Measurements from ENCODE around the gene CRISP2.
"Not testable (repeated sequence)": the region's sequence is repeated elsewhere in the genome, so short reads cannot be mapped to it uniquely, and the experiment has no call there.

CRISP2 gene, protein sequence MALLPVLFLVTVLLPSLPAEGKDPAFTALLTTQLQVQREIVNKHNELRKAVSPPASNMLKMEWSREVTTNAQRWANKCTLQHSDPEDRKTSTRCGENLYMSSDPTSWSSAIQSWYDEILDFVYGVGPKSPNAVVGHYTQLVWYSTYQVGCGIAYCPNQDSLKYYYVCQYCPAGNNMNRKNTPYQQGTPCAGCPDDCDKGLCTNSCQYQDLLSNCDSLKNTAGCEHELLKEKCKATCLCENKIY

DNA sequence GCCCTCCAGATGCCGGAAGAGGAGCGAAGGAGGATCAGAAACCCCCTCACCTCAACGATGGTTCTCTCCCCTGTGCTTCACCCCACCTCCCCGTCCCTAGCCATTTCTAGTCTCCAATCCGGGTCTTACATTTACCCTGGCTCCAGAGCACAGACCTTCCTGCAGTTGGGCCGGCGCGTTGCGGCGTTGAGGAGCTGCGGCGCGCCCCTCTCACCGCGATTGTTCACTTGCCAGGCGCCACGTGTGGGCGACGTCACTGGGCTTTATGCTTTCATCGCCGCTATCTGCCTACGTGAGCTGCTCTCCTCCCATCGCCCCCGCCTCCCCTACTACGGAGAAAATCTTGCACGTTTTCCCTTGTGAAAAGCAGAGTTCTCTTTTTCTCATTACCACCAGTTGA, at the start of gene CRISP2:
Gene CRISP2, minus strand, starts transcription at position 198 of the 400 bp plus-strand sequence. CDS start 4,347 bp downstream, outside the sequence.
- DNase-seq: no peak

DNA sequence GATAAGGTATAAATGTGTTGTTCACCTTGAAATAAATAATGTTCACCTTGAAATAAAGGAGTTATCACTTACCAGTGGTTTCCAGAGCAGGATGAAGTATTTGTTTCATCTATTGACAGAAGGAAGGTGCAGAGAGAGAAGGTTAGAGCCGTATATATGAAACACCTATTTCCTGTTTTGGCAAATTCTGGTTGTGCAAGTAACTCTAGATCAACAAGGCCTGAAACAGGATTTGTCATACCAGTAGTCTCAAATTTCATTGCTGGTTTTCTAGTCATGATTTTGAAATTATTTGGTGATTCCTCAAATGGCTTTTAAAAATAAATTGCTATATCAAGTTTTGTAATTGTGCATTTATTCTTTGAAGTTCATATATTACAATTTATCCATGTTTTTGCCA, 30.9 kb upstream of the CRISP2 start, which contains the start of gene CRISP3:
Gene CRISP3, minus strand, starts transcription at position 130 of the 400 bp plus-strand sequence. Its CDS starts 21 bp downstream, at position 109.
- no peak for DNase-seq

DNA sequence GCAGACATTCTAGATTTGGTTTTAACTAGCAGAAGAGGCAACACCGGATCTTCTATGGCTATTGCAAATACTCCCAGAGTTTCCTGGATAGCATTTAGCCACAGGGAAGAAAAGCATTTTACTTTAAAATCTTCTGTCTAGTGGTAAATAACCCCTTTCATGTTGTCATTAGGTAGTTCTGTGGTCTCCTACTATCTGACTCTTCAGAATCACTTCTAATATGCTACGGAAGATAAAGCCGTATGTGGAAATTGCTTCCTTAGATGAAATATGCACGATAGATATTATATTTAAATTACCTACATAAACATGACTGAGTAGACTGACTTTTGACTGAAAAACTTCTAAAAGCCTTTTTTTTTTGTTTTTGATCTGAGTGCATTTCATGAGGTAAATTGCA, 30.1 kb upstream of the CRISP2 start:
- no peak for DNase-seq

DNA sequence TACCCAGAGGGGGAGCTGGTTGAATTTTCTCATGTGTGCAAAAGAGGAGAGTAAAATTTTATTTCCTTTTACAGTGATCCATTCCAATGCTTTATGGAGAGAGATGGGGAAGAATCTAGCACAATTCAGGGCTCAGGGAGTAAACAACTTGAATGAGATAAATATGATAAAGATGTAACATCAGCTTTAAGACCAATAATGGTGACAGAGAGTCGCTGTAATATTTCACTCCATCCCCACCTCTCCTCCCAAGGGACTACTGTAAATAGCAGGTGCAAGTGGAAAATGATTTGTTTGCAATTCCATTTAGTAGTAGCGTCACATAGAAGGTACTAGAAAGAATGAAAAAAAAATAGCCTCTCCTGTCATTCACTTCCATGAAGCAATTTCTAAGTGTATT, 26.1 kb upstream of the CRISP2 start:
- peak; percentile 82 for DNase-seq

DNA sequence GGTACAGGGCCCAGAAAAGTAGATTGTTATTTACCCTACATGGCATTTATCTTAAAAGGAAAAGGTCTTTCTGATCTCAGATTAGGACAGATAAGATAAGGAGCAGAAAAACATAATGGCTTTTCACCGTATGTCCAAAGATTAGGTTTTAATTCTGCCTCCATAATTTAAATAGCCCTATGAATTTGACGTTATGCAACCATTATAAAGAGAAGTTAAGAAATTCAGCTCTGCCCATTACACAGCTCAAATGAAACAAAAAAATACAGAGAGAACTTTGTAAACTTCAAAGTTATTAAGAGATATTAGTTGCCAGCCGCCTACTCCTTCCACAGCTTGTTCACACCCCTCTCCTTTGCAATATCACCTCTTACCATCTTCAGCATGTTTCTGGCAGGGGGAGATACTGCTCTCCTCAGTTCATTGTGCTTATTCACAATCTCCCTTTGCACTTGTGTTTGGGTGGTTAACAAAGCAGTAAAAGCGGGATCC, 22.7 kb upstream of the CRISP2 start:
- DNase-seq: no peak

DNA sequence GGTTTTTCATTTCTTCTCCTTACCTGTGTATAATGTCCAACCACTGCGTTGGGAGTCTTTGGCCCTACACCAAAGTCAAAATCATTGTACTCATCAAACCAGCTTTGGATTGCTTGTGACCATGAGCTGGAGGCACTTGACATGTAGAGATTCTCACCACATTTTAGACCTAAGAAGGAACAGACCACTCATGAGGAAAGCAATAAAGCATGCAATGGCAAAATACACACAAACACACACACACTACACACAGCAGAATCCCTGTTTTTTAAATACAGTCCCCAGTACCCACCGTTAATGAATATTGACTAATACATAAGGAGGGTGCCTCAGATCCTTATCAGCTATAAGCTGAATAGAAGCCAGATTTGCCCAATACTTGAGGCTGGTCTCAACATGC, 20.3 kb upstream of the CRISP2 start:
- DNase-seq: no peak

DNA sequence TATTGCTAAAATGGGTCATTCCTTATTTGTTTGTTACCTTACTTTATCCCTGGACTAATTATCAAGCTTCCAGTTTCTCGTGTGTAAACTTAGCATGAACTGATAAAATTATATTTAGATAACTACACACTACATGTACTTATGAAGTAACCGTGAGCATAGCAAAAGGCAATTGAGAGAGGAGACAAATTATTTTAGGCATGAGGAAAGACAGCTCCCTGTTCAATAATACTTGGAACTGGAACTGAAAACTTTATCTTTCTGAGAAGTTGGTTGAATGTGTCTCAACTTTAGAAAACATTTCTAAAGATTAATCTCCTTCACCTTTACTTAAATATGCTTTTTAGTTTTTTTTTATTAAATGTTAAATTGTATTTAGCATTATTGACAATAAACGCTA, 19.4 kb upstream of the CRISP2 start:
- no peak for DNase-seq

DNA sequence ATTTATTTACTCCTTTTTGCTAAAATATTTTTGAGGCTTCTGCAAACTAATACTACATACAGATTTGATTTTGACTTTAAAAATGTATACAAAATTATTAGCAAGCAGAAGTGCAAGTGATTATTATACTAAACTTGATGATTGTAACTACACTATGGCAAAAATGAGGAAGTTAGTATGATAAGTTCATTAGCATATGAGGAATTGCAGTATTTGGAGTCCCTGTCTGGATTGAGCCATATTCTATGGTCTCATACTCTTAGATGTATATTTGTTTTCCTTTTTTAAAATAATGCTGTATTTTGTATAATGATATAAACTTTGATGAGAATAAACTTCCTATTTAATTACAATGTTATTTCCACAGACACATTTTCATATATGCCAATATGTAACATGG, 16.9 kb upstream of the CRISP2 start:
- no peak for DNase-seq

DNA sequence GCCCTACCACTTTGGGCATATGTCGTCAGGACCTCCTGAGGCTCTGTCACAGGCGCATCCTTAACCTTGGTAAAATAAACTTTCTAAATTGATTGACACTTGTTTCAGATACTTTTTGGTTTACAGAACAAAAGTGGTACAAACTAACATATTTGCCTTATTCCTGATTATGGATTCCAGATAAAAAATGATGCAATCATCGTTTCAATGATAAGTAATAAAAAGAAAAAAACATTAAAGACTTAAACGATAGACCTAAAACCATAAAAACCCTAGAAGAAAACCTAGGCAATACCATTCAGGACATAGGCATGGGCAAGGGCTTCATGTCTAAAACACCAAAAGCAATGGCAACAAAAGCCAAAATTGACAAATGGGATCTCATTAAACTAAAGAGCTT, 10.6 kb upstream of the CRISP2 start:
- not testable (repeated sequence) for DNase-seq

DNA sequence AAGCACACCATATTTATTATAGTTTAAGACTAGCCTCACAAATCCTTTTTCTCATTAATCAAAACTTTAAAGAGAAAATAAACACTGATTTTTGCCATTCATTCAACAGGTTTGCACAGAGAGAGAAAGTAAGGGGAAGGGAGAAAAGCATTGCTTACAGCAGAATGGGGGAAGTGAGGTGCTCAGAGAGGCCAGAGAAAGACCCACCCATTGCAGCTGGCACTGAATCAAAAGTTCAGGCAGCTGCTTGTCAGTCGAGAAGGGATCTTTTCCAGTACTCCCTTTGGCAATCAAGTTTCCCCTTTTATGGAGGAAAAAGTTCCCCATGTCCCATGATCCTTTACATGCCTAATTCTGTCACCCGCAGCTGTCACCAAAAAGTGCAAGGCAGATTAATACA, 8.0 kb upstream of the CRISP2 start:
- DNase-seq: no peak

DNA sequence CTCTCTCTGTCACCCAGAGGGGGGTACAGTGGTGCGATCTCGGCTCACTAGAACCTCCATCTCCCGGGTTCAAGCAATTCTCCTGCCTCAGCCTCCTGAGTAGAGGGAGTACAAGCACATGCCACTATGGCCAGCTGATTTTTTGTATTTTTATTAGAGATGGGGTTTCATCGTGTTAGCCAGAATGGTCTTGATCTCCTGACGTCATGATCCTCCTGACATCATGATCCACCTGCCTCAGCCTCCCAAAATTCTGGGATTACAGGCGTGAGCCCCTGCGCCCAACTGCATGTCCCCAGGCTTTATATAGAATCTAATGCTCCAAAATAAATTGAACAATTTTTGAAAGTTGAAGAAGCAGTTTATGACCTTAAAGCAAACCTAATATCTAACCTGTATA, 7.0 kb upstream of the CRISP2 start:
- no peak for DNase-seq

DNA sequence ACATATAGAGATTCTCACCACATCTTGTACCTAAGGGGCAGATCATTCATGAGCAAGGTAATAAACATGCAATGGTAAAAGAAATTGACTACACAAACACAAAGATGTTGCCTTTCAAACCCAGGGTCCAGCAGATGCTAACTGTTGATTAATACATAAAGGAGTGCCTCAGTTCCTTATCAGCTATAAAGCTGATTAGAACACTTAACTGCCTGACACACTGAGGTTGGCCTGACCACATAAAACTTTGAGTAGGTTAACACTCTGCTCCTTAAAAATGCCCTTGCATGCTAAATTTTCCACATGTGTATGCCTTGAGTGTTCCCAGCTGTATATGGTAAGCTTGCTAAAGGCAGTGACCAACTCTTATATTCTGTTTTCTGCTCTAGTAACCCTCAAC, 14.9 kb downstream of the CRISP2 start:
- DNase-seq: no peak

DNA sequence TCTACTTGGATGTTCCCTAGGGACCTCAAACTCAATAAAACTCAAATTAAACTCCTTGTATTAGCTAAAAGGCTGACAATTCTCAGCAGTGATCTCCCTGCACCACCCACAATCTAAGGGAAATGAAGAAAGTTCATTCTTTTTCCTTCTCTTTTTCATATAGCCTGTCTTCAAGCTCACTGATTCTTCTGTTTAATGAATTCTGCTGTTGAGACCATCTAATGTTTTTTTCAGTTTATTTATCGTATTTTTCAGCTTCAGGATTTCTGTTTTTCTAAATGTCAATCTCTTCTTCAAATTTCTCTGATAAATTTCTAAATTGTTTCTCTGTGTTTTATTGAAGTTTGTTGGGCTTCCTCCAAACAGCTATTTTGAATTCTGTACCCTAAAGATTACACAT, 19.8 kb downstream of the CRISP2 start:
- DNase-seq: no peak

DNA sequence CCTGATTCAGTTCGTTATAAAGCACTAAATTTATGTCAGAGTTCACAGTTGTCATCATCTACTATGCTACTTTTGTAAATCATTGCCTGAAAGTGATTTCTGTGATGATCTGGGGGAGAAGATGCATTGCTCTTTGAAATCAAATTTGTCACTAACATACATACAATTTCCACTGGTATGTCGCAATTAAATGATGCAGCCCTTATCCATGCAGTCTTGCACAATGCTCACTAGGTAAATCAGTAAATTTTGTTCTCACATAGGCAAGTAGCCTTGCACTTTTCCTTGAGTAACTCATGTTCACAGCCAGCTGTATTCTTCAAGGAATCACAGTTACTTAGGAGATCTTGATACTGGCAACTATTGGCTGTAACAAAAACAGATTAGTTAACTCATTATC, 20.8 kb downstream of the CRISP2 start:
- DNase-seq: no peak

DNA sequence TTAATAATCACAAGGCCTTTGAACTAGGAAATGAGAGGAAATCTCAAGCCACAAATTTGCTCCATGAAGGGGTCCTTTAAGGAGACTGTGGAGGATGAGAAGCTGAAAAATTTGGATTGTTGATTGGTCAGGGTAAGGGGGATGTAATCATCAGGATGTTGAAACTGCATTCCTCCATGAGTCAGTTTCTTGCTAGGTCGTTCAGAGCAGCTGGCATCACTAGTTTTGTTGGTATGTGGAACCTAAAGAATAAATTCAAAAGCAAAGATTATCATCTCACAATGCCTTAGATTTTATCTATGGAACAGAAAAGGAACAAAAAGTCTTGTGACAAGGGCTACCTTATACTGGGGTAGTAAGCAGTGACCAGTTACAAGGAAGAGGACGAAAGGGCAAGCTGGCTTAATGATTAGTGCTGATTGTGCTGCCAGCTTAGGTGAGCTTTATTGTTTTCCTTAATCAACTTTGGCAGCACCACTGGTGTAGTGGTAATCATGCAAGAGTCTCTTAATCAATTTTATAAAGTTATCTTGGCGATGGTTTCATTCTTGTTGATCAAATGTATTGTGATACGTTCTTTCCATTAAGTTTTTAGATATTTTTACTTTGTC, 36.6 kb downstream of the CRISP2 start:
- no peak for DNase-seq

DNA sequence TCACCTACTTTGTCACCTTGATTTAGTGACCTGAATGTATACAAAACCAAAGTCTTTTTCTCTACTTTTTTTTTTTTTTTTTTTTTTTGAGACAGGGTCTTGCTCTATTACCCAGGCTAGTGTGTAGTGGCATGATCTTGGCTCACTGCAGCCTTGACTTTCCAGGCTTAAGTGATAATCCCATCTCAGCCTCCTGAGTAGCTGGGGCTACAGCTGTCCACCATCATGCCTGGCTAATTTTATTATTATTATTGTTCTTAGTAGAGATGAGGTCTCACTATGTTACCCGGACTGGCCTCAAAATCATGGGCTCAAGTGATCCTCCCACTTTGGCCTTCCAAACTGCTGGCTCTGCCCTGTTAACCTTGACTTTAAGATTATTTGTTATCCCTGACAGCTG, 37.5 kb downstream of the CRISP2 start:
- no peak for DNase-seq

DNA sequence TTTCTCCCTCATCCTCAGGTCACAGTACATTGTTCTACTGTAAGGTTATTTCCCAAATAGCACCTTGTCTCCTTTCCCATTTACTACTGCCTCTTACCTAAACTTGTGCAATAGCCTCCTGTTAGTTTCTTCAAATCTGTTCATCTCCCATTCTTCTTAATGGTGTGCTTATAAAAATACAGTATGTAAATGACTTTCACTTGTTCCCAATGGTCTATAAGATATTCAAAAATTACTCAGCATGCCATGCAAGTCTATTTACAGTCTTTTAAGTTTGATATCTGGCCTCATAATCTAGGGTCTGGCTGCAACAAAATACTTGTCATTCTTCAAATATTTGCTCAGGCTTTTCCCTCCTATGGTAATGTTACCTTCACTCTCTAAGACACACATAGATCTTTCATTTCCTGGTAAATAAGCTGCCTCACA, 45.2 kb downstream of the CRISP2 start:
- DNase-seq: no peak

DNA sequence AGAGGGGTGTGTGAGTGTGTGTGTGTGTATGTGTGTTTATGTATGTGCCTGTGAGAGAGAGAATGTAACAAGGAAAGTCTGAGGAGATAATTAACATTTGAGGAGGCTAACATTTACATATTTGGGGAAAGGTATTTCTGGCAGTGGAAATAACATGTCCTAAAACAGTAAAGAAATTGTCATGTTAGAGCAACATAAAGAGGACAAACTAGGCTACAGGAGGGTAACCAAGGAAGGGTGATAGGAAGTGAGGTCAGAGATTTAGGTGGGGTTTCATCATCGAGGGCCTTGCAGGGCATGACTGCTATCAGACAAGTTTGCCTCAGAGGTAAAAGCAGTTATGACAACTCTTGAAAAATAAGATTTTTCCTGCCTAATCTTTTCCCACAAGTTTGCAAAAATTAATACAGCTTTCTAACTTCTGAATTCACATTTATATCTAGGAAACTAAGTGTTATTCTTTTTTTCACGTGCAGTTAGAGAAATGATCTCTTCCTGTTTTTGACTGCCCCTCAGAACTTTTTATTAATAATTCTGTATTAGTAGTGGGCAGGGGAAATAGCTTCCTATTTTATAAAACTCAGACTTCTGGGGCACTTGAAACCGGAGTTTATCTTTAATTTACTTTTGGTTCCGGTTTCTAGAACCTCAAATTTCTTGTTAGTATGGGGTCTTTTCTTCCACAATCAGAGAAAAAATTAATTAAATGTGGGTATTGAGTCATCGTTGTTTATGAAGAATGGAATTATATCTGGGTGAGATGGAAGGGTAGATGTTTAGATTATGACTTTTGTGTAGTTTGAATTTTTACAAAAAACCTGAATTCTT, 46.2 kb downstream of the CRISP2 start:
- no peak for DNase-seq

DNA sequence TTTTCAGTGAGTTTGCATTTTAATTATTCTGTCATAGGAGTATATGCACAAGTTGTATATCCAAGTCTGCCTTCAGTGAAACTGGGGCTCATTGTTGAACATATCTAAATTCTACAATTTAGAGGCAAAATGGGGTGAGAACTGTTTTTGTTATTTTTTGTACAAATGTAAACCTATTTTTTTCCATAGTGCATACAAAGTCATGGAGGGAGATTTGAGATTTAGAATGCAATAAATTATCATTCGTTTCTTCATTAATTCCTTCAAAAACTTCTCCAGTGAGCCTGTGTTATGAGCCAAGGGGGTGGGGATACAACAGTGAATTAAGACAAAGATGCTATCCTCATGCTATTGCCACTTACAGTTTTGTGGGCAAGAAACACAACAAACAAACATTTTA, 46.9 kb downstream of the CRISP2 start:
- no peak for DNase-seq

DNA sequence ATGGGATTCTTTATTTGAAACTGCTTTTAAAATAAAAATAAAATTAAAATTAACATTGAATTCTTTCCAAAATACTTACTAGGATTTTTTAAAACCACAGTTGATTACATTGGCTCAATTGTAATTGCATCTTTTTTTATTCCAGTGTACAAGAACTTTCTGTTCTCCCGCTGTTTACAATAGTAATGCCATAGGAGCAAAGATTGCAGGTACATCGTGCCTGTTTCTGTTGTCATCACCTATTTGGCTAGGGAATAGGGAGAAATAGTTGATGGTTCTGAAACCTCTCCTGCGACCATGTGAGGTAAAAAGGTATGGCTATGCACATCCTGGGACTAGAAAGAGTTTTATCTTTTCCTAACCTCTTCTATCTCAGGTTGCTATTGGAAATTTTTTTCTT, 48.5 kb downstream of the CRISP2 start:
- DNase-seq: no peak

DNA sequence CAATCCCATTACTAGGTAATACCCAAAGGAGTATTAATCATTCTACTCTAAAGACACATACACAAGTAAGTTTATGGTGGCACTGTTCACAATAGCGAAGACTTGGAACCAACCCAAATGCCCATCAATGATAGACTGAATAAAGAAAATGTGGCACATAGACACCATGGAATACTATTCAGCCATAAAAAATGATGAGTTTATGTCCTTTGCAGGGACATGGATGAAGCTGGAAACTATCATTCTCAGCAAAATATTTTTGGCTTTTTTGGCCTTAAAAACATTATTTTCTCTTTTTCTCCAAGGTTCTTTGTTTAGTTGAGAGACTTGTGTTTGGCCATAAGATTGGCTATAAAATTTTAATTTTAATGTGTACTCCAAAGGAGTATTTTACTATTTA, 49.3 kb downstream of the CRISP2 start:
- DNase-seq: not testable (repeated sequence)

DNA sequence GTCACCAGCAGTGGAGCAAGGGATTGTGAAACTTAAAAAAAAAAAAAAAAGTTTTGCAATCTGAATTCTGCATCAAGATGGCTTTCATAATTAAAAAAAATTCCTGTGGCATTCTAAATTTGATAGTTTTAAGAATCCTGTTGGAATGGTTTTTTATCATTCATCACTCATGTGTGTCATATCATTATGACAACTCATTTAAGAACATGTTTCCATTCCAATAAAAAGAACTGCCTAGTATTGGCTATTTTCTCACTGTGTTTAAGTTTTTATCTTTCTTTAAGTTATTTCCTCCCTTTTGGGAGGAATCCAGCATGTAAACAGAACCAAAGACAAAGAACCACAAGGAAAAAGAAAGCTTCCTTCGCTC, 50.5 kb downstream of the CRISP2 start:
- DNase-seq: no peak

DNA sequence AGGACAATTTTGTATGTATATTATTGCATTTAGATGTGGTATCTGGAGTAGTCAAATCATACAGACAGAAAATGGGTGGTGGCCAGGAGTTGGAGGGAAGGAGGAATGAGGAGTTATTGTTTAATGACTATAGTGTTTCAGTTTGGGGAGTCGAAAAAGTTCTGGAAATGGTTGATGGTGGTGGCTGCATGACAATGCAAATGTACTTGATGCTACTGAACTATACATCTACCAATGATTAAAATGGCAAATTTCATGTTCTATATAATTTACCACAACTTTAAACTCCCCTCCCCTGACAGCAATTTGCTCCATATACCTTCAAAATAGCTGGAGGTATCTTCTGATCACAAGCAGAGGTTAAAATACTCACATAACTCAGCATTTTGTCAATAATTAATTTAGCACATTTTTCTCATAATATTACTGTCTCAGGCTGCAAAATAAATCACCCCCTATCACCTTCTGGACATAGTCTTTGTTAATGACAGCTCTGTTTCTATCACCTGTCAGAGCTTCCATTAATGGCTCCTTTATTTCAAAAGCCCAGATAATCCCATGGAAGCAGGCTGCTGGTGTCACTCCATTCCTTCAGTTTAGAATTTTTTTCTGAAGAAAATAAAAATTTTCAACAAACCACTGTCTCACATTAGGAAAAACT, 51.0 kb downstream of the CRISP2 start:
- DNase-seq: no peak
